Mesothelial cell of epicardium (in vitro differentiated cells): ENCODE results near the gene TSHZ1. TPM values are rescaled to one million over a fixed set of nuclear protein-coding genes. Genes with fewer than 3 reads are reported as not detected.

Experiments
- DNase-seq, 2 experiments: peaks; one replicate each; pipeline ENCODE4 v3.0.0; 2021; ENCODE audit warnings: low spot score in 2 of 2; ENCODE audit not compliant: unreplicated experiment in 2 of 2
- H3K27ac Mint-ChIP-seq: 2 replicates; pipeline ENCODE4 v1.8.0; 2021; ENCODE audit warnings: mixed read lengths
- H3K27me3 Mint-ChIP-seq: 2 replicates; pipeline ENCODE4 v1.8.0; 2021; ENCODE audit warnings: low read depth, mixed read lengths
- H3K36me3 Mint-ChIP-seq: 2 replicates; pipeline ENCODE4 v1.8.0; 2021; ENCODE audit warnings: mixed read lengths
- H3K4me1 Mint-ChIP-seq: 2 replicates; pipeline ENCODE4 v1.8.0; 2021; ENCODE audit warnings: mixed read lengths
- H3K4me3 Mint-ChIP-seq: 2 replicates; pipeline ENCODE4 v1.8.0; 2021; ENCODE audit warnings: mild to moderate bottlenecking, moderate library complexity, mixed read lengths
- H3K9me3 Mint-ChIP-seq: 2 replicates; pipeline ENCODE4 v1.8.0; 2021; ENCODE audit warnings: mixed read lengths
- total RNA-seq: library from RNA; stranded (reverse); gene quantifications from 3 replicates; pipeline ENCODE4 v1.2.1, GENCODE V29; 2021
- TF ChIP-seq, protein P1 (sequence below): fragments of 200-600 bp; sonication (generic); IDR thresholded peaks from one replicate; pipeline ENCODE4 v1.5.0; 2021; ENCODE audit warnings: antibody characterized with exemption; ENCODE audit not compliant: unreplicated experiment

Gene TSHZ1
- total RNA-seq, 1 donor from 2014 or later, result 48.6 TPM

DNA sequence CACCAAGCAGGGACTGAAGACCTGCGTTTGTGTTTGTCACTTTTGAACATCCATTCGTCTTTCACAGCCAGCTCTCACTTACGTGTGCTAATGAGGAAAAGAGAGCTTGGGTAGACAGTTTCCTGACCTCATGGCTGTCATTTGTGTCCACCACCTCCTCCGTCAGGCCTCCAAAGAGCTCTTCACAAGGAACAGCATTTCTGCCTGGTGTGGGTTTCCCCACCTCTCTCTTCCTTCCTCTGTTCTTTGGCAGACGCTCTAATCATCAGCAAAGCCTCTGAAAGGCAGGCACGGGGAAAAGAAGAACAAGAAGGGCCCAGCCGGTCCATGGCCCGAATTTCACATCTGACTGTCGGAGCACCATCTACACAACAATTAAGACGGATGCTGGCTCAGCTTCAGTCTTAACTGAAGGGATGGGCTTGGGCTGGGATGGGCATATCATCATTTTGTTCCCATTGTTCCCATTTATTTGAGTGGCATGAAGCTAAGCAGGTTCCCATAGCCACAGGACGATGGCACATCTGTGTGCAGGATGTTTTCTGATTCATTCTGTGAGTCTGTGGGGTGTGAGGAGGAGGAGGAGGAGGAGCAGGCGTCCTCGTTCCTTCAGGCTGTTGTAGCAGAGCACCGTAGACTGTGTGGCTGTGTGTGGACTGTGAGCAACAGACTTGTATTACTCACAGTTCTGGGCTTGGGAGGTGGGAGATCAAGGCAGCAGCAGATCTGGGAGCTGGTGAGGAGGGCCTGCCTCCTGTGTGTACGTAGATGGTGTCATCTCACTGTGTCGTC is 66.4 kb downstream of the TSHZ1 start:
- Mint-ChIP-seq H3K36me3 (peaks cover 13% of the 10 kb centered on the region), H3K27ac (peak overlapping the region; percentile 44), H3K4me3 (no peak overlapping the region), H3K27me3 (no peaks in the 10 kb centered on the region), H3K9me3 (no peaks in the 10 kb centered on the region), H3K4me1 (peaks cover 10% of the 10 kb centered on the region)
- DNase-seq, result no peak
- TF ChIP-seq, protein P1, sequence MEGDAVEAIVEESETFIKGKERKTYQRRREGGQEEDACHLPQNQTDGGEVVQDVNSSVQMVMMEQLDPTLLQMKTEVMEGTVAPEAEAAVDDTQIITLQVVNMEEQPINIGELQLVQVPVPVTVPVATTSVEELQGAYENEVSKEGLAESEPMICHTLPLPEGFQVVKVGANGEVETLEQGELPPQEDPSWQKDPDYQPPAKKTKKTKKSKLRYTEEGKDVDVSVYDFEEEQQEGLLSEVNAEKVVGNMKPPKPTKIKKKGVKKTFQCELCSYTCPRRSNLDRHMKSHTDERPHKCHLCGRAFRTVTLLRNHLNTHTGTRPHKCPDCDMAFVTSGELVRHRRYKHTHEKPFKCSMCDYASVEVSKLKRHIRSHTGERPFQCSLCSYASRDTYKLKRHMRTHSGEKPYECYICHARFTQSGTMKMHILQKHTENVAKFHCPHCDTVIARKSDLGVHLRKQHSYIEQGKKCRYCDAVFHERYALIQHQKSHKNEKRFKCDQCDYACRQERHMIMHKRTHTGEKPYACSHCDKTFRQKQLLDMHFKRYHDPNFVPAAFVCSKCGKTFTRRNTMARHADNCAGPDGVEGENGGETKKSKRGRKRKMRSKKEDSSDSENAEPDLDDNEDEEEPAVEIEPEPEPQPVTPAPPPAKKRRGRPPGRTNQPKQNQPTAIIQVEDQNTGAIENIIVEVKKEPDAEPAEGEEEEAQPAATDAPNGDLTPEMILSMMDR, result no peak

DNA sequence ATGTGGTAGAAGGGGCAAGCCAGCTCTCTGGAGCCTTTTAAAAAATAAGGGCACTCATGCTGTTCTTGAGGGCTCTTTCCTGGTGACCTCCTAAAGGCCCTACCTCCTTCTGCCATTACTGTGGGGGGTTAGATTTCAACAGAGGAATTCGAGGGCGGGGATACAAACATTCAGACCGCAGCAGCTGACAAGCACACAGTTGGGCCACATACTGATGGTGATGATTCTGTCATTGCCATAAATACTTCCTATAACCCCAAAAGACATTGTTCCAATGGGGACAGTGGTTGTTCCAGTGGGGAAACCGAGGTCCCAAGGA is 67.0 kb downstream of the TSHZ1 start:
- TF ChIP-seq, protein P1, result no peak
- Mint-ChIP-seq H3K9me3 (no peaks in the 10 kb centered on the region), H3K4me3 (no peak overlapping the region), H3K4me1 (peaks cover 10% of the 10 kb centered on the region), H3K27me3 (no peaks in the 10 kb centered on the region), H3K36me3 (peaks cover 18% of the 10 kb centered on the region), H3K27ac (peak overlapping the region; percentile 18)
- no peak for DNase-seq

DNA sequence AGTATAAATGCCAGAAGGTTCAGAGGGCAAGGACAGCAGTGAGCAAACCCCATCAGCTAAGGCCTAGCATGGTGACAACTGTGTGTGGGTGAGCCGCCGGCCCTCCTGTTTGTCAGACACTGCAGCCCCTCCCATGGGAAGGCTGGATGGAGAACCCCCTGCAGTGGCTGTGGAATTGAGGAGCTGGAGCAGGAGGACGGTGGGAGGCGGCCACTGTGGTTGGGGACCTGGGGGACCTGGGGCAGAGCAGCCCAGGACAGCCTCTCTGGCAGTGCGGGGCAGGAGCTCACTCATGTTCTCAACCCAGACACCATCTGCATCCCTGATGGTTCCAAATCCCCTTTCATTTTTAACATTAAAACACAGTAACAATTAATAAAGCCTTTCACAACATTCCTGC is 68.8 kb downstream of the TSHZ1 start:
- Mint-ChIP-seq H3K27ac (peak overlapping the region; percentile 56), H3K9me3 (no peaks in the 10 kb centered on the region), H3K4me1 (peaks cover 10% of the 10 kb centered on the region), H3K27me3 (no peaks in the 10 kb centered on the region), H3K4me3 (no peak overlapping the region), H3K36me3 (peaks cover 24% of the 10 kb centered on the region)
- no peak for DNase-seq
- TF ChIP-seq, protein P1, result no peak

DNA sequence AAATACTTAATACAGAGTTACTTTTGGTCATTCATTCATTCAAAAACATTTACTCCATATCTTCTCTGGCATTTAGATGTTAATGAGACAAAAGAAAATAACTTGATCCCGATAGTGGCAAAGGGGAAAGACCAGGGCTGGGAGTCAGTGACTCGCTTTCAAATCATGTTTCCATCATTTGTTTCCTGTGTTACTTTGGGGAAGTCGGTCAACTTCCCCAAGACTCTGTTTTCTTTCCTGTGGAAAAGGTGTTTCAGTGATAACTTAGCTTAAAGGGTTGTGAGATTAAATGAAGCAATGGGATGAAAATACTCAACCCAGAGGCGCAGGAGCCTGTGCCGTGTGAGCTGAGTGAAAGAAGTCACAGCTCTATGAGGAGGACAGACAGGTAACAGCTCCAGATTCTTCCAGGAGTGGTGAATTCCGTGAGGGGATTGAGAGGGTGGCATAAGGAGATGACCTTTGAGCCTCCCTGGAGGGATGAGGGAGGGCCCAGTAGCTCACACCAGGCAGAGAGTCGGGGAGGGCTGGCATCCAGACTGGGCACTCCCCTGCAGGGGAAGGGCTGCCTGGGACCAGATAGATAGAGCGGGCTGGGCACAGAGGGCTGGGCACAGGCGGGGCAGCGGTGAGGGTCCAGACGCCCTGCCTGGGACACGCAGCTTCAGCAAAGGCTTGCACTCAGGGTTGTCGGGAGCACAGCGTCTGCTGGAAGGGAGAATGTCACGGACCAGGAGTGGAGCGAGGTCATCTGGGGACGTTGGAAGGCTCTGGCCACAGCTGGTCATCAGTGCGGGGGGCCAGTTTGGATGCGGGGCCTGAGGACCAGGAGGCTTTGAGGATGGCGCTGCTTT is 70.1 kb downstream of the TSHZ1 start:
- H3K36me3 Mint-ChIP-seq, result peaks cover 33% of the 10 kb centered on the region
- H3K4me3 Mint-ChIP-seq, result no peak overlapping the region
- DNase-seq, result no peak
- H3K9me3 Mint-ChIP-seq, result no peaks in the 10 kb centered on the region
- no peaks in the 10 kb centered on the region for H3K27me3 Mint-ChIP-seq
- peaks cover 10% of the 10 kb centered on the region for H3K4me1 Mint-ChIP-seq
- TF ChIP-seq, protein P1, result no peak
- peak overlapping the region; percentile 4 for H3K27ac Mint-ChIP-seq

DNA sequence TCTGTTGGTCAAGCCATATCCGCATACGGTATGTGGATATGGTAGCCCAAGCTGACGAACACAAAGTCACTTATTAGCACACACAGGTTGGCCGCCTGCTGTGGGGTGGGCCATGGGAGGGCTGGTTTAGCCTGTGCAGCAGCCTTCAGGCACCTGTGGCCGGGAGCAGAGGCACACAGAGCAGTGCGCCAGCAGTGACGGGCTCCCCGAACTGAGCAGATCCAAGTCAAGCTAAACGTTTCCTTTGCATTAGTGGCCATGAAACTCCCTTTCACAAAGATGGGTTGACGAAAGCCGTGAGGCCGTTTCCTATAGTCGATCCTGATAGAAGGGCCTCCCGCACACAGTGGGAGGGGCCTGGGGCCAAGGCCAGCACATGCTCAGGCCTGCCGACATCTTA is 72.1 kb downstream of the TSHZ1 start:
- H3K4me3 Mint-ChIP-seq, result no peak overlapping the region
- peaks cover 5% of the 10 kb centered on the region for H3K4me1 Mint-ChIP-seq
- H3K36me3 Mint-ChIP-seq, result peaks cover 51% of the 10 kb centered on the region
- no peak for DNase-seq
- H3K9me3 Mint-ChIP-seq, result no peaks in the 10 kb centered on the region
- TF ChIP-seq, protein P1, result no peak
- no peaks in the 10 kb centered on the region for H3K27me3 Mint-ChIP-seq
- H3K27ac Mint-ChIP-seq, result no peak overlapping the region
